Stimulated activated naive CD4-positive, alpha-beta T cell (primary cell): ENCODE results near the gene PRDM1.

Source experiments
- DNase-seq, 6 experiments: peaks; one replicate each; lab custom pipeline; 2025; lab: John Stamatoyannopoulos, UW

PRDM1 gene

DNA sequence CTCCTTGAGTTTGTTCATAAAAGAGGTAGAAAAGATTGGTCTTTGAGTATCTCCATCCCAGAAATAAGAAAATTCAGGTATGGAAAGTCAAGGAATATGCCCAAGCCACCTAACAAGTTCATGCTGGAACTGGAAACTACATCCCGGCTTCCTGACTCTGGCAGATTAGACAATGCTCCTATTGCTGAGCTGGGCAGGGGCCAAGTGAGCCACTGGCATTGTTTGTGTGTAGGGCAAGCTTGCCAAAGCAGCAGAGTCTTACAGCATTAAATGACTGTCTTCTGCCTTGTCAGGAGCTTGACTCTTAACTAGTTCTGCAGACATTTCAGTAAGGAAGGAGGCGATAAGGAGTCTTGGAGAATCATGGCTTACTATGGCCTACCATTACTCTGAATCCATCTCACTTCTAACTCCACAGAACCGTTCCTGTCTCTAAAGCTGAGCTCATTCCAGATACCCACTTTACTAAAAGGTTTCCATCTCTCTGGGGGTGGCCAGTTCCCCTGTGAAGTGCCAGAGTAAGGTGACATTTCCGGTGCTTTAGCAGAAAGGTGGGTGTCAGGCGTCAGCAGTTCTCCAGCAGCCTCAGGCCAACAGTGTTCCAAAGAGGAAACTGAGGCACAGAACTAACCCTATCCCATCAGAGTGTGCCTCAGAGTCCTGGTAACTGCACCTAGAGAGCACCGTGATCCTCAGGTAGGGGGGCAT, 30.1 kb downstream of the PRDM1 start:
- DNase-seq: no peak

DNA sequence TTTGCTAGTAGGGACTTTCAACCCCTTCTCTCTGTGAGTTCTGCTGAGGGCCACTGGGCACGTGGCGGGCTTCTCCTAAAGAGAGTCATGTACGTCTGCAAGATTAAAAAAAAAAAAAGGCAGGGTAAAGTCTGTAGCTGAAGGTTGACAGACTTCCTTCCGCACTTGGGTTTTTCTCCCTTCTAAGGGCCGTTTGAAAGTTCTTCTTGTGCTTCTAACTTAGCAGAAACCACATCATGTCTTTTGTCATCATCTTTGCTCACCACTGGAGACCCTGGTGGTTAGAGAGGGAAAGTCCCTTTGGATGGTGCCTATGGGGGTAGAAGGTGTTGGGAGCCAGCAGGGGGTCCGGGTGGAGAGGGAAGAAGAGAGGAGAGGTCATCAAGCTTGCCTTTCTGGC, 31.4 kb downstream of the PRDM1 start:
- peak; percentile 39 to 85 (median 68) for DNase-seq

DNA sequence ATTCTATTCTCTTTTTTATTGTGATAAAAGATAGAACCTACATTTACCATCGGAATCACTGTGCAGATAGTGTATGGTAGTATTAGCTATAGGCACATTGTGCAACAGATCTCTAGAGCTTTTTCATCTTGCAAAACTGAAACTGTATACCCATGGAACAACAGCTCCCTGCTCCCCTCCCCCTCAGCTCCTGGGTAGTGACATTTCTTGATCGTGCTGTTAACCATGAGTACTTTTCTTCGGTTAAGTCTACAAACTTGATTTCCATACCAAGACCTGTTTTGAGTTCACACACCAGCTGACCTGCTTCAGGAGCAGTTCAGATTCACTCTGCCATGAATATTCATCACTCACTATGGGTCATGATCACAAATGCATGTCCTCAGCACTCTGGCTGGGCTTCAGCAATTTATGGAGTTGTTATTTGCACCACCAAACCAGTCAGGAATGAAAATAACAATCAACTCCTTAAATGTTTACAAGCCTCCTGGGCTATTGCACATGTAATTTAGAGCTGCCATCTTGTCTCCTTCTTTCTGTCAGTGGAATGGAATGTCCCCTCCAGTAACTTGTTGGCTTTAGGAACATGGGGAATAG, 32.8 kb downstream of the PRDM1 start:
- DNase-seq: no peak

DNA sequence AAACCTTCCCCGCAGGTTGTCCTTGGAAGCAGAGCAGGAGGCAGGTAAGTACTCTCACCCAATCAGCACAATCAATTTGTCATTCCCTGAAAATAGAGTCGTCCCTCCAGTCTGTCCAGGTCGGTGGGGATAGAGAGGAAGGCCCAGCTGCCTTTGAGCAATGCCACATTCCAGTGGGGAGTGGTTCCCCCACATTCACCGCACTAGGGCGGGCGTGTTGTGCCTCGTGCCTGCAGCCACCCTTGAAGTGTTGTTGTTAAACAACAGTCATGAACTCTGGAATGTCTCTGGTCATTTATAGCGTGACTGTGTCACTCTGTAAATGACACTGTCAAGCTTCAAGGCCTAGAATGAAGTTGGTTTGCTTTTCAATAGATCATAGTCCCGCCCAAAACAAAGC, 33.4 kb downstream of the PRDM1 start:
- no peak for DNase-seq

DNA sequence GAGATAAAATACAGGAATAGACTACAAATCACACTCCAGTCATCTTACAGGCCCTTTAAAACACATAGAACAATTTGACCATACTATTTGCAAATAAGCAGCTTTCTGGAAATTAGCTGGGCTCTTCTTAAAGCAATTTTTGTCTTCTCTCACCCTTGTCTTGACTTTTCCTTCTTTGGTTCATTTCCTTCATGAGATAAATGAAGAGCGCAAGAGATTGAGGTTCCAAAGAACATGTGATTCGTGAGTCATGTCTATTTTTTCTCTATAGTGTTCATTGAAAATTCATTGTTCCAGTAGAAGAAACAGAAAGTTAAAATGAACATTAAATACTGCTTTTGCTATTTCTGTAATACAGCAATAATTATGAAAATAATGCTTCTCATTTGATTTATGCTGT, 33.9 kb downstream of the PRDM1 start:
- no peak for DNase-seq

DNA sequence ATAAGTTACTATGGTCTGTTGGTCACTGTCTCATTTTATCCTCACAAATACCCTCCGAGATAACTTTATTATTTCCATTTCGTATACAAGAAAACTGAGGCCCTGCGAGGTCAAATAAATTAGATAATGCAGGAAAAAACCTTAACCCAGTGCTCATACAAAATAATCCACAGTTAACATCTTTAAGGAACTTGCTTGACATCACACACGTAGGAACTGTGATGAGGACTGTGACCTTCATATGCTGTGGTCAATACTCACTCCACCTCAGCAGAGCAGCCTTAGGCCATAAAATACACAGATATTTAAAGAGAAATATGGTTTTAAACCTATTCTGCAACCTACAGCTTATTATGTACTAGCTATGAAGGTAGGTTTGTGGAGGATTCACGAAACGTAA, 34.3 kb downstream of the PRDM1 start:
- no peak for DNase-seq

DNA sequence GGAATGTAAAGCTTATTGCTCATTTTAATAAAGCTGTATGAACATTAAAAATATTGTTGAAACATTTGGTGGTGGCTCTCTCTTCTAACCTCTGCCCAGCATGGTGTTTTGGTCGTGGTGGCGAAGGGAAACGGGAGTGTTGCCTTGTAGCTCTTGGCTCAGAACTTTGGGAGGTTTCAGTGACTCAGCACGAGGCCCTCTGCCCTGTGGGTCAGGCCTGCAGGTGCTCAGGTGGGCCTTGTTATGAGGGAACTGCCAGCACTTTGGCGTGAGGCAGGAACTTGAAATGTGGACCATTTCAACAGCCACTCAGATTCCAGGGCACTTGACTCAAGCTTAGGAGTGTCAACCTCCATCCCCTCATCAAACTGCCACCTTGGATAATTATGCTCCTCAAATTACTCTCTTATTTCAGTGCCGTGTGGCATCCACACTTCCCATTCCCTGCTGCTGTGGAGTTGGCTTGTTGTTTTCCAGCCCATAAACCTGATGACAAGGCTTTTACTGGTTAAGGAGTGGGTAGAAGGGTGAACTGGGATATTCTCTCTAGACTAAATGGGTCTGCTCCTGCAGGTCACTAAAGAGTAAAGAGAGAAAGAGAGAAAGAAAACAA, 36.3 kb downstream of the PRDM1 start:
- DNase-seq: no peak

DNA sequence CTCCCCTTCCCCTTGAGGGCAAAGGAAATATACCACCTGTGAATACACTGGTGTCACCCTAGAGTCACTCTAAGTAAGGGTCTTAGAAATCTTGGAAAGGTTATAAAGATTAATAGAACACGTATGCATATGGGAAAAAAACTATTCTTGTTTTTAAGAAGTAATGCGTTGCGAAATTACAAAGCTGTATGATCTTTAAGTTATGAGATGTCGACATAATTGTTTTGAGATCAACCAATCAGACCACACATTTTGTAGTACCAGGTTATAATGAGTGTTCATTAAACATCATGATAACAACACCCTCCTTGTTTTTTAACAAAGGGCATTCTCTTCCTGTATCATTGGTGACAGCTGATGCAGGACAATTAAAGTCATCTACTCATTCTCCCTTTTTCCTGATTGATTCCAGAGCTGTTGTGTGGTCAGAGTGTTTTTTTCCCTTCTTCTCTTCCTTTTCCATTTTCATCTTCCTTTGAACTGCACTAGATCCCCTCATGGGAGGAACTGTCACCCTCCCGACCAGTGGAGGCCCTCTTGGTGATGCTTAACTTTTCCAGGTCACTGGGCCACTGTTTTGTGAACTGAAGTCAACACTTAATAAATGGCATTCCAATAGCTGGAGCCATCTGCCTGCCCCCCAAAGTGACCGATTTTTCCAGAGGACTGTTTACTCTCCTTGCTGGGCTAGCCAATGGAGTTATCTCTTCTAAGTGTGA, 37.0 kb downstream of the PRDM1 start:
- no peak for DNase-seq

DNA sequence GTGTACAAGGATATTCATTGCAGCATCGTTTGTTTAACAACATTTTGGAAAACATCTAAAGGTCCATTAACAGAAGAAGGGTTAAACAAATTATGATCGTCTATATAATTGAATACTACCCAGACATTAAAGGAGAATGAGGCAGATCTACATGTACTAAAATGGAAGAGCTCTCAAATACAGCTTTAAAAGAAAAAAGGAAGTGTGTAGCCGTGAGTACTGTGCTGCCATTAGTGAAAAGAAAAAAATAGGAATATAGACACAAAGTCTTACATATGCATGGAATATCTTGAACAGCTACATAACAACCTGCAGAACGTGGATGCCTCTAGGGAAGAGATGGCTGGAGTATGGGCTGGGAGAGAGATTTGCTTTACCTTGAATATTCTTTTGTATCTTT, 37.9 kb downstream of the PRDM1 start:
- no peak for DNase-seq

DNA sequence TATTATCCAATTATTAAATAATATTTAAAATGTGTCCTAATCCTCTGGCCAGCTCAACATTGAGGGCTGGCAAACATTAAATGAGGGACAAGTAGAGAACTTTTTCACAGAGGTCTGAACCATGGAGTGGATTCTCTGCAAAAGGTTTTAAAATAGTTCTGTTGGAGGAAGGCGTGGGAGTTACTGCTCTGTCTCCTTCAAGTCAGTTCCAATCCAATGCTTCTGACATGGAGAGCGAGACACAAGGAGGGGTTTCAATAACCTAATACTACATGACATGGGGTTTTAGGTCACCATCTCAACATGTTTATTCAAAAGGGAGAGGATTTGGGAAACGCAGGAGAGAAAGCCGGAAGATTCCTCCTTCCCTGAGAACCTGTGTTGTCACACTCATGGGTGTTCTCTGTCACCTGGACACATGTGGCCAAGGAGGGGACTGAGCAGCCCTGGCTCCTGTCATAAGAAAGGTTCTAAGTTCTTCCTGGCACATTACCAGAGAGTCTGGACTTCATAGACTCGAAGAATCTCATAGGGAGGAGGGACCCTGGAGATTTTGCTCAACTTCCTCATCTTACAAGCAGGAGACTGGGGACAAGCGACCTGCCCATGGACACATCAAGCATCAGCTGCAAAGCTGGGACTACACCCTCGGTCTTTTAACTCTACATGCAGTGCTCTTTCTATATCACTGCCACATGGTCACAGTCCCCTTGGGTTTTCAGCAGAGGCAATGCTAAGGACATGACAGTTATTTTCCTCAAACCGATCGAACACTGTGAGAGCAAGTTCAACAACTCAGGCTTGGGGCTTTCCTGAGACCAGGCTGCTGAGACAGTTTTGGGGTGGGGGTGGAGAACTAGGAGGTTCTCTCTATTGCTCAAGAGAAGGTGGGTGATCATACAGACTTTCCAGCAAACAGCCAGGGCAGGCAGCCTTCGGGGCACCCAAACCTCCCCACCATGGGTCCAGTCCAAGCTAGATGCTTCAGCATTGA, 38.6 kb downstream of the PRDM1 start:
- DNase-seq: no peak

DNA sequence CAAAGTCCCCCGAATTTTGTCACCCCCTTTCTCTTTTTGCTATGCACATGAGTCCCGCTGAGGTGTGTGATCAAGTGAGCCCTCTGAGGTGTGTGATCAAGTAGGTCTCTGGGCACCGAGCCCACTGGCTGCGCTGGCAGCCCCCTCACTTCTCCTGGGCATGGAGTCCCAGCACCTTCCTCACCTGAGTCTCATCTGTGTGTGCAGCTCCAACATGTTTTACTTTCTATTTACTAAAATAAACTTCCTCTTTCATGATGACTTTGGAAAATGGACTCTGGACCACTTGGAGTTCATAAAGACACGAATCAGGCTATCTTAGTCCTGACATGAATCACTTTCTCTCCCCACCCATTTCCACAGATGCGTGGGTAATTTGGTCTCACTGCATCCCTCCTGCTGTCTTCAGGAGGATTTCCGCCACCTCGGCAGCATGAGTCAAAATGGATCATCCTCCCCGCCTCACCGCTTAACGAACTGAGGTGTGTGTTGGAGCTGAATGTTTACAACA, 39.8 kb downstream of the PRDM1 start:
- DNase-seq: no peak

DNA sequence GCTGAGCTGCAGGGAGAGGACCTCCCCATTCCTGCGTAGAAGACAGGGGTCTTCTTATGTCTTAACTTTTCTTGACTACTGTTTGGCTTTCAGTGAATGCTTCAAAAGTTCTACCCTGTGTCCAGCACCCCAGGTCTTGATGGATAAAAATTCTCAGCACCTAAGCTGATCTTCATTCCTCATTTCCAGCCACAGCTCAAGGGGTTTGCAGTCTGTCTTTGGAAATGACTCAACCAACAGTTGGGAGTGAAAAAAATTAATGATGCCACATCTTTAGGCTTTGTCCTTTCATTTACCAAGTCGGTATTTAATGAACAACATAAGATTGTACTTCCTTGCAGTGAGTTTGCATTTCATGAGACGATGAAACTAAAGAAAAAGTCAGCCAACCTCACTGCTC, 40.3 kb downstream of the PRDM1 start:
- no peak for DNase-seq

DNA sequence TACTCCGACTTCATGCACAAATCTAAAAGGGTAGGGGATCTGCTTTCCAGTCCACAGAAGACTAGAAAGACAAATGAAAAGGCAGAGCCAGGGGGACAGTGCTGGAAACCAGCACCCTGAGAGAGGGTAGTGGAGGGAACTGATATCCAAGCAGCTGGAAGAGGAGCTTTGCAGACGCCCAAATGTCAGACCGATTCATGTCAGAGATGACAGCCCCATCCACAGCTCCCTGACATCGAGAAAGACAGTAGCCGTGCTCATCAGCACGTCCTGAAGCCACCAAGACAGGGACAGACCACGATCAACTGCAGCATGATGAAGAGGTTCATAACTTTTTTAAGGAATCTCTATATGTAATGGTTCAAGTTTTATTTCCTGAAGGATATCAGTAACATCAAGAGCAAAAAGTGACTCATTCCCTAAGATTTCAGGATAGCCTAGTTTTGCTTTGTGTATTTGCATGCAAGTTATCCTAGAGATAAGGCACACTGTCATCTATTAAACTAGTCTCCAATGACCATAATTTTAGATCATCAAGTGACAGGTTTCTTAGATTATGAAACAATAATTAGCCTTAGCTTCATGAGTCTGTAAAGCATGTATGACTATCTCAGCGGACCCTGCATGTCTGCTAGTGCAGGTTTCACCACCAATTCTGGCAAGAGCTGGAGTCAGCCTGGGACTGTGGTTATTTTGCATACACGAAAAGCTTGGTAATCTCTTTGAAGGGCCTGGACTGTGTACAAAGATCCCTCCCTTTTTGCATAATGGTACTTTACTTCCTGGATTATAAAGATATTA, 43.0 kb downstream of the PRDM1 start:
- no peak for DNase-seq

DNA sequence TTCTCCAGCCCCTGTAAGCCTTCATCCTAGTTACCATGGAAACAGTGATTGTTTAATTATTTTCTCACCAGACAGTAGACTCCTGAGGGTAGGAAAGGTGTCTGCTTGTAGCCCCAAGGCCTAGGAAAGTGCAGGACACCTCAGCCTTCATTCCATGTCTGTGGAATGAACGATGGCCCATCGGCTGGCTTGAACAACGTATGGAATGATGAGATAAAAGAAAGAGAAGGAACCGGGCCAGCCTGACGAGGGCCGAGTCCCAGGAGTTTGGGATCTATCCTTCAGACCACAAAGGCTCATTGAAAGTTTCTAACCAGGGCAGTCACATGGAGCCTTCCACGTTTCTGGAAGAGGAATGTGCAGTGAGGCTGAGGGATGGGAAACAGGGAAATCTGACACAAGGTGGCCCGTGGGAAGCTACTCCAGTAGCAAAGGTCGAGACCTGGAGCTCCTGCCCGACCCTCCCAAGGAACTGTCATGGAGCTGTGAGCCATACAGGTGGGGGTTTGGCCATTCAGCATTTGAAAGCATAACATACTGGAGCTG, 46.1 kb downstream of the PRDM1 start:
- no peak for DNase-seq

DNA sequence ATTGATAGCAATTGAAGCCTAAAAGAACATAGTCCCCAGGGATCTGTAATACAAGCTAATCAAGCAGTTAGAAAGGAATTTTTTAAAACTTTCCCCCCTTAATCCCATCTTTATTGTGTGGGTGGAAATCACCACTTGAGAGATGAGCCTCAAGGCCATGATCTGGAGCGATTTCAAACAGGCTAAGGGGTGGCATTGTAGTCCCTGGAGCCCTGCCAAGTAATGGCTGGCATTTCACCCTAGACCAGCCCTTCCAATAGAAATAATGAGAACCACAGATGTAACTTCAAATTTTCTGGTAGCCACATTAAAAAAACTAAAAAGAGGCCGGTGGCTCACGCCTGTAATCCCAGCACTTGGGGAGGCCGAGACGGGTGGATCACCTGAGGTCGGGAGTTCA, 46.9 kb downstream of the PRDM1 start:
- no peak for DNase-seq

DNA sequence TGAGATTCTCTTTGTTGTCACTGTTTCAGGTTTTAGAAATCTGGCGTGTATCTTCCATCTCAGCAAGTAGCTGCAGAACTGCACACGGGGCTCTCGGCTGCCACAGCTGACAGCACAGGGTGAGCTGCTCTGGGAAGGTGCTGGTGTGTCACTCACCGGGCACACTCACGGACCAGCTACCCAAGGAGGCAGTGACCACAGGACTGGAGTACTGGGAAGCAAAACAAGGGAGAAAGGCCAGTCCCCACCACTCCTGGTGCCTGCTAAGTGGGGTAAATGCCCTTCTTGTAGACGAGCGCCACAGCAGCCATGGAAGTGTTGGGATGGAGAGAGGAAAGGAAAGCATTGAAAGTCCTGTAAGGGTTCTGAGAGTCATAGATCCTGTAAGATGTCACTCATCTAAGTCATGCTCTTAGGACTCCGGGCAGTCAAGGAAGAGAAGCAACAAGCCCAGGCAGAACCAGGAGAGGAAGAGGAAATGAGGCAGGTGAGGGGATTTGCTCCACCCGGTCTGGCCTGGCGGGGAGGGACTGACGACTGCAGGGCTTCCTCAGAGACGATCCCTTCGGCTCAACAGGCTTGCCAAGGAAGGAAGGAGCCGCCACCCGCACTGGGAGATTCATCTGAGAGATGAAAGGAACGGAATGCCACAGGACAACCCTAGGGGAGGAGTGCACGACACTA, 48.1 kb downstream of the PRDM1 start:
- no peak for DNase-seq

DNA sequence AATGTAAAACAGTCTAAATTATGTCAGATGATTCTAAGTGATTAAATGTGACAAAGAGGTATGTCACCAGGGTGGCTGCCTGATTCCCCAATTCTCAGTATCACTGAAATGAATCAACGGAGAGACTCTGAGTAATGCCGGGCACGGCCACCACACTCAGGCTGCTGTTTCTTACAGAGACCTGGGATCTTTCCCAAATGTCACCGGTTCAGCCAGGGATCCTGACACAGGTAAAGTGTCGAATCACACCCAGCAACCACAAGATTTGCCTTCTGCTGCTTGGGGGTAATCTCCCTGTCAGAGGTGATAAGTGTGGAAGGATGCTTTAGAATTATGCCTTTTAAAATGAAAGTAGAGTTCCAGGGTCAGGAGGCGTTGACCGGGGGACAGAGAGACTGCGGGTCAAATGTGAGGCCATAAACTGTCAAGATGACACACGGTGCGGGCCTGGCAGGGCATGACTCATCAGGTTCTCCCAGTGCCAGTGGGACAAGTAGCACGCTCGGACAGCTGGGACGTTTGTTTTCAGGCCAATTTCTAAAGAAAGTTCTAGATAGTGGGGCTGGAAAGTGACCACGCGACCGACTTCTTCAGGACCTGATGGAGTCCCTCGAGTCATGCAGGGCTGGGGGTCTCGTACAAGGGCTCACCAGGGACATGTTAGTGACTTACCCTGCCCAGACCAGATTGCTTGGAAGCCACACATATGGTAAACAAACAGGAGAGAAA, 48.9 kb downstream of the PRDM1 start:
- no peak for DNase-seq

DNA sequence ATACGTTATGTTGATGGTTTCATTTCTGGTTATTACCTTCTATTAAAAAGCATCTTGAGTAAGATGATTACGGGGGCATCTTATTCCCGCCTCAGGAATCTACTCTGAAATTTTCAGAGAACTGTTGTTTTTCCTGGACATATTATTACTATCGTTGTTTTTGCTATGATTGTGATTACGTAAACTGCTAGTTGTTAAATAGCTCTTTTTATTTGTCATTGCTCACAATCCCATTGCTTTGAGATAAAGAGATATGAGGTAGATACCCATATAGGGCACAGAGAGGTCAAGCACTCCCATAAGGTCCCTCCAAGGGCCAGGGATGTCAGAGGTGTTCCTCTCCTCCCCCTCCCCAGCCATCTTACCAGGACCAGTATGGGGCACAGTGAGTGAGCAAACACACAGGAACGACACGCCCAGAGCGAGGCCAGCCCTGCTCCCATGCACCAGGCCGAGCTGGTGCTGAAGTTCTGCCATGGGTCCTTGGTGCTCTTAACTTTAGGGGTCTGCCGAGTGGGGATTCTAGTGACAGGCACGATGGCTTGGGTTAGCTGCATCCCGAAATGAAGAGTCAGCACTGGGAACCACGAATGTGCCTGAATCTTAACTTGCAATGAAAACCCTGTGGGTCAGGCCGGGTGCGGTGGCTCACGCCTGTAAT, 49.9 kb downstream of the PRDM1 start:
- no peak for DNase-seq

DNA sequence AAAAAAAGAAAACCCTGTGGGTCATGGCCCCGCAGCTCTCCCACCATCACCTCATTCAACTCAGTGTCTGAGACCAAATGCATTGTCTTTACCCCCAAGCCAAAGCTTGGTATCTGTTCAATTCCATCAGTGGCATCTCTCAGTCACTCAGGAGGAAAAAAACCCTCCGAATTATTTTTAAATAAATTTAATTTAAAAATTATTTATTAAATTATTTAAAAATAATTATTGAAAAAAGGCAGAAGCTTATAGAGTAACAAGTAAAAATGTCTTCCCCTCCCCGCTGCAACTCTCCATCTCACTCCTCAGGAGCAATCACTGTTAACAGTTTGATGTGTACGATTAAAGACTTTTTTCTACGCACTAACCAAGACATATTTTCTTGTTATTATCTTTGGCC, 50.7 kb downstream of the PRDM1 start:
- no peak for DNase-seq
